ENCODE data around the gene STK39. TPM values are rescaled to one million over a fixed set of nuclear protein-coding genes. Genes with fewer than 3 reads are reported as not detected.

The STK39 gene
- total RNA-seq, 1 donor, result 18.1 TPM

DNA sequence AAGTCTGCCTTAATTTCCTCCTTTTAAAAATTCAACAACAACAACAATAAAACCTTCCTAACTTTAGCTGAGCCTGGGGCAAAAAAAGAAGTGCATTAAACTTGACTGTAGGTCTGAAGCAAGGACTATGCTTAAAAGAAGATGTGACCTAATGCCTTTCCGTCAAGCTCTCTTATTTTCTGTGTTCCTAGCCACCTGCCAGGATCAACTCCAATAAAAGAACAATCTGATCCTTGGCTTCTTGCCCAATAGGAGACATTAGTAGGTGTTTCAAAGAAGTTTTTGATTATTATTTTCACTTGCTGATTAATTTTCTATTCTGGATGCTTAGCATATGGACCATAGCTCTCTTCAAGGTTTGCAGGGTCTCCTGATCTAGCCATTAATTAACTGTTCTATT is 237.5 kb downstream of the STK39 start:
- Histone ChIP-seq H3K9me3 (ENCODE audit: low read depth, low read length) (no peaks in the 10 kb centered on the region), H3K4me2 (ENCODE audit: insufficient read depth, low read length) (no peak overlapping the region), H4K20me1 (ENCODE audit: insufficient read depth, low read length) (no peaks in the 10 kb centered on the region), H3K4me1 (ENCODE audit: insufficient read depth, low read length) (no peaks in the 10 kb centered on the region), H3K36me3 (ENCODE audit: insufficient read depth, low read length) (no peaks in the 10 kb centered on the region), H3K4me3 (ENCODE audit: insufficient read depth, low read length) (no peak overlapping the region), H3K79me2 (ENCODE audit: insufficient read depth, low read length) (no peaks in the 10 kb centered on the region), H3K27me3 (ENCODE audit: insufficient read depth, low read length) (no peaks in the 10 kb centered on the region), H3K27ac (ENCODE audit: low read depth, low read length) (no peak overlapping the region), H2AFZ (ENCODE audit: low read length) (no peak overlapping the region)
- no peak for TF ChIP-seq CTCF (IDR thresholded peaks at IDR 0.05; ENCODE audit: extremely low read depth, low read depth, low read length)
- DNase-seq (ENCODE audit: insufficient read length, low spot score, missing footprints), result no peak

GRCh38 chr2:168008646-168009195 is 238.7 kb downstream of the STK39 start:
- H3K9me3 ChIP-seq (ENCODE audit: low read depth, low read length), result no peaks in the 10 kb centered on the region
- H3K4me1 ChIP-seq (ENCODE audit: insufficient read depth, low read length), result no peaks in the 10 kb centered on the region
- H3K4me2 ChIP-seq (ENCODE audit: insufficient read depth, low read length), result no peak overlapping the region
- TF ChIP-seq CTCF (IDR thresholded peaks at IDR 0.05; ENCODE audit: extremely low read depth, low read depth, low read length), result no peak
- DNase-seq (ENCODE audit: insufficient read length, low spot score, missing footprints), result no peak
- H2AFZ ChIP-seq (ENCODE audit: low read length), result no peak overlapping the region
- no peak overlapping the region for H3K4me3 ChIP-seq (ENCODE audit: insufficient read depth, low read length)
- no peaks in the 10 kb centered on the region for H3K36me3 ChIP-seq (ENCODE audit: insufficient read depth, low read length)
- no peaks in the 10 kb centered on the region for H3K27me3 ChIP-seq (ENCODE audit: insufficient read depth, low read length)
- H3K79me2 ChIP-seq (ENCODE audit: insufficient read depth, low read length), result no peaks in the 10 kb centered on the region
- H4K20me1 ChIP-seq (ENCODE audit: insufficient read depth, low read length), result no peaks in the 10 kb centered on the region
- no peak overlapping the region for H3K27ac ChIP-seq (ENCODE audit: low read depth, low read length)

GRCh38 chr2:168006498-168006897 is 240.9 kb downstream of the STK39 start:
- no peak for DNase-seq (ENCODE audit: insufficient read length, low spot score, missing footprints)
- no peak overlapping the region for H3K27ac ChIP-seq (ENCODE audit: low read depth, low read length)
- no peak overlapping the region for H3K4me2 ChIP-seq (ENCODE audit: insufficient read depth, low read length)
- H3K4me1 ChIP-seq (ENCODE audit: insufficient read depth, low read length), result peaks cover 11% of the 10 kb centered on the region
- no peaks in the 10 kb centered on the region for H3K36me3 ChIP-seq (ENCODE audit: insufficient read depth, low read length)
- no peaks in the 10 kb centered on the region for H3K27me3 ChIP-seq (ENCODE audit: insufficient read depth, low read length)
- H3K4me3 ChIP-seq (ENCODE audit: insufficient read depth, low read length), result no peak overlapping the region
- H4K20me1 ChIP-seq (ENCODE audit: insufficient read depth, low read length), result no peaks in the 10 kb centered on the region
- H3K9me3 ChIP-seq (ENCODE audit: low read depth, low read length), result no peaks in the 10 kb centered on the region
- no peaks in the 10 kb centered on the region for H3K79me2 ChIP-seq (ENCODE audit: insufficient read depth, low read length)
- TF ChIP-seq CTCF (IDR thresholded peaks at IDR 0.05; ENCODE audit: extremely low read depth, low read depth, low read length), result no peak
- H2AFZ ChIP-seq (ENCODE audit: low read length), result no peak overlapping the region

DNA sequence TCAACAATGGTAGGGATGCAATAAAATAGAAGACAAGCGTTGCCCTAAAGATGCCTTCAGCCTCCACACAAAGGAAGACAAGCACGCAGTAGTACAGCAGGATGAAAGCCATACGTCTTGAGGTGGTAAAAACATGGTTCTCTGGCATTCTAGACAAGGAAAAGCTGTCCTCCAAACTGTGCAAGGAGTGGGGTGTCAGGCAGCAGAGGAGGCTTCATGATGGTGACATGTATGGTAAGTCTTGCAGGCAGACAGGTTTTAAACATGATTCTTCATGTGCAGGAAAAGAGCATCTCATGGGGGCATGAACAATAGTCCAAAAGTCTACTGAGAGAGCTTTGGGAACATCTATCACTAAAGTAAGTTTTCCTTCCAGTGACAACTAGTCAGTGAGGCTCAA is 241.8 kb downstream of the STK39 start:
- no peak for DNase-seq (ENCODE audit: insufficient read length, low spot score, missing footprints)

More for the DNA sequence above, 241.8 kb downstream of the STK39 start:
- Histone ChIP-seq H3K36me3 (ENCODE audit: insufficient read depth, low read length) (no peaks in the 10 kb centered on the region), H3K27me3 (ENCODE audit: insufficient read depth, low read length) (no peaks in the 10 kb centered on the region), H3K4me1 (ENCODE audit: insufficient read depth, low read length) (peaks cover 11% of the 10 kb centered on the region), H3K79me2 (ENCODE audit: insufficient read depth, low read length) (no peaks in the 10 kb centered on the region), H3K9me3 (ENCODE audit: low read depth, low read length) (no peaks in the 10 kb centered on the region), H3K4me3 (ENCODE audit: insufficient read depth, low read length) (no peak overlapping the region), H3K27ac (ENCODE audit: low read depth, low read length) (no peak overlapping the region), H4K20me1 (ENCODE audit: insufficient read depth, low read length) (no peaks in the 10 kb centered on the region), H2AFZ (ENCODE audit: low read length) (no peak overlapping the region), H3K4me2 (ENCODE audit: insufficient read depth, low read length) (no peak overlapping the region)
- no peak for TF ChIP-seq CTCF (IDR thresholded peaks at IDR 0.05; ENCODE audit: extremely low read depth, low read depth, low read length)

All from osteoblast (primary cell).